GM19324 (cell line): ENCODE data around the gene EFEMP2.
"Not testable (repeated sequence)": the region's sequence is repeated elsewhere in the genome, so short reads cannot be mapped to it uniquely, and the experiment has no call there.

ENCODE experiments used
- ATAC-seq: cut with Tn5 transposase; IDR thresholded peaks from one replicate; pipeline ENCODE4 v1.9.1; 2021; ENCODE audit warnings: mild to moderate bottlenecking, moderate library complexity; ENCODE audit not compliant: unreplicated experiment, low FRiP score

Gene EFEMP2

GRCh38 chr11:65833297-65834030 is 39.1 kb downstream of the EFEMP2 start, which contains the start of gene SNX32:
Gene SNX32 (plus strand): TSS chr11:65833963. CDS start chr11:65834066, 103 bp downstream.
- peak; percentile 84 for ATAC-seq

GRCh38 chr11:65832231-65832630 is 40.4 kb downstream of the EFEMP2 start:
- ATAC-seq, result not testable (repeated sequence)

- no peak for ATAC-seq
These were observed 43.1 kb downstream of the EFEMP2 start for GRCh38 chr11:65829459-65829858.

GRCh38 chr11:65826984-65827735 is 45.4 kb downstream of the EFEMP2 start:
- ATAC-seq, result no peak

GRCh38 chr11:65822776-65823528 is 49.6 kb downstream of the EFEMP2 start:
- no peak for ATAC-seq

GRCh38 chr11:65821107-65821506 is 51.5 kb downstream of the EFEMP2 start:
- no peak for ATAC-seq

- ATAC-seq, result peak; percentile 90
These were observed 54.5 kb downstream of the EFEMP2 start for GRCh38 chr11:65817835-65818680.

- ATAC-seq, result no peak
These were observed 55.2 kb downstream of the EFEMP2 start for GRCh38 chr11:65817312-65817834.

GRCh38 chr11:65816696-65817095 is 55.9 kb downstream of the EFEMP2 start:
- no peak for ATAC-seq
